ENCODE measurements around the gene ADAMTS17.
"Not testable (repeated sequence)": the region's sequence is repeated elsewhere in the genome, so short reads cannot be mapped to it uniquely, and the experiment has no call there.

Gene ADAMTS17

DNA sequence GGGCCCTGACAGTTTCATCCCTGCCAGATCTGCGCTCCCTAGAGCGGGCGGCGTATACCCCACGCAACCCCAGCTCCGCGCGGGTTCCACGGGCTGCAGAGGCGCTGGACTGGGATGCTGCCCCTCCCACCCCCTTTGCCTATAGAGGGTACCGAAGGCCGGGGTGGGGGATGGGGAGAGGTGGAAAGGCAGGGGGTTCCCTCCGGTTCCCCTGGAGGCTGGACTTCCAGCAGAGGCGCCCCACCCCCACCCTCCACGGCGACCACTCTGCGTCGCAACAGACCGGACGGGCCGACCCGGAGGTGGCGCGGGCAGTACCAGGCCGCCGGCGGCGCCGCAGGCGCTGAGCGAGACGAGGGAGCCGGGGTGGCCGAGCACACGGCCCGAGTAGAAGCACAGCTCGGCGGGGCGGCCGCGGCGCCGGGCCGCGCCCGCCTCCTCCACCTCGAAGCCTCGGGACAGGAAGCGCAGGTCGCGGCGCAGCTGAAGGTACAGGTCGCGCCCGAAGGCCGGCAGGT, 995 bp downstream of the ADAMTS17 start:
- peak; percentile 44 for DNase-seq

DNA sequence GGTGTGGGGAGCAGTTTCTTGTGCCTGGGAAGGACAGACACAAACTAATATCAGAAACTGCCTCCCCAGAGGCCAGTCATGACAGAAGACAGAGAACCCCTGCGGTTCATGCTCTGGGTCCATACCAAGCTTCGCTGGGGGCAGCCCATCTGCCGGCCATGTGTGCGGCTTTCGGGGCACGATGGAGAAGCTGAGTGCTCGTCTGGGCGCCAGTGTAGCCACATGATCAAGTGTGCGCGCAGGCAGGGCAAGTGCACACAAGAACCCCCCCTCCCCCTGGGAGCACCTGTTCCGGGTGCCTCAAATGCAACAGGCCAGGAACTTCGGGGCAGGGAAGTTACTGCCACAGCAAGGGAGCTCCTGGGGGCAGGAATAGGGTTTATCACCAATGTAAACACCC, 1.8 kb downstream of the ADAMTS17 start:
- DNase-seq = no peak

DNA sequence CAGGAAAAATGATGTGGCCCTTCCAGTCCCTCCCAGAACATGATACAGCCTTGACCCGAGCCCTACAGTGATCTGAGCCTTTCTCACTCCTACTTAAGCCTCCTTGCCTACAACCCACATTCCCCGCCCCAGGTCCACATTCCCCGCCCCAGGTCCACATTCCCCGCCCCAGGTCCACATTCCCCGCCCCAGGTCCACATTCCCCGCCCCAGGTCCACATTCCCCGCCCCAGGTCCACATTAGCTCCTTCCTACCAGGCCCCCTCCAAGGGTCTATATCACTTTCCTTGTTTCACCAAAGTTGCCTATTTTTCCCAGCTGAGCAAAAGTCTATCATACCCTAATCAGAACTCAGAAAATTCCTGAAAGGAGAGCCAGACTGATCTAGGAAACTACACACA, 2.3 kb downstream of the ADAMTS17 start:
- not testable (repeated sequence) for DNase-seq

DNA sequence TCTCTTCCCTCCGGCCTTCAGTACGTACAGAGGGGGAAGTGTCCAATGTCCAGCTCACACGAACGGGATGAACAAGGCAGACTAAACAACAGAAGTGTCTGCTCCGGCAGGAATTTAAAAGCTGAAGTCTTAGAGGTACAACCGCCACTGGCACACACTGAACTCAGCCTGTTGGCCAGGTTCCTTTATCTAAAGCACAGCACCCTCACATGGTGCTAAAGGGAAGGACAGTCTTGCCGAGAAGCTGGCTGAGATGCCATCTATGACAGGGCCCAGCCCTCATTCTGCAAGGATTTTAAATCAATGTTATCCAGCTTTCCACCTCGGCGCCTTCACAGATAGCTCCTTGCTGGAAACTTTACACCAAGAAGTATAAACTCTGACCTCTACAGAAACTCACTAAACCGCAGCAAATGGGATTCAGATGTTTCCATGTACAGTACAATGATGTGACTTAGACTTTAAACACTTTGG, 2.8 kb downstream of the ADAMTS17 start:
- DNase-seq = peak; percentile 37

DNA sequence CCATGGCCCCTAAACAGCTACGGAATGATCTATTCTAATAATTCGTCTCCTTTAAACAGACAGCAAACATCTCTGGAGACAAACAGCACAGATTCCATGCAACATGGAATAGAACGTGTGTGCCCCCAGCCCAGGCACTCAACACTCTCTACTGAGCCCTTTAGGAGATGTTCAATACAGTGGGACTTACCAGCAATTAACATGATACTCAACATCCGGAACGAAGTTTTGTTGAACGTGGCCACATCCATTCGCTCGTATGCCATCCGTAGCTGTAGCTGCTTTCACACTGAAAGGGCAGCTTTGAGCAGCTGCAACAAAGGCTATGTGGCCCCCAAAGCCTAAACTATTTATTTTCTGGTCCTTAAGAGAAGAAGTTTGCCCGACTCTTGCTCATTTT, 3.5 kb downstream of the ADAMTS17 start:
- DNase-seq = no peak

DNA sequence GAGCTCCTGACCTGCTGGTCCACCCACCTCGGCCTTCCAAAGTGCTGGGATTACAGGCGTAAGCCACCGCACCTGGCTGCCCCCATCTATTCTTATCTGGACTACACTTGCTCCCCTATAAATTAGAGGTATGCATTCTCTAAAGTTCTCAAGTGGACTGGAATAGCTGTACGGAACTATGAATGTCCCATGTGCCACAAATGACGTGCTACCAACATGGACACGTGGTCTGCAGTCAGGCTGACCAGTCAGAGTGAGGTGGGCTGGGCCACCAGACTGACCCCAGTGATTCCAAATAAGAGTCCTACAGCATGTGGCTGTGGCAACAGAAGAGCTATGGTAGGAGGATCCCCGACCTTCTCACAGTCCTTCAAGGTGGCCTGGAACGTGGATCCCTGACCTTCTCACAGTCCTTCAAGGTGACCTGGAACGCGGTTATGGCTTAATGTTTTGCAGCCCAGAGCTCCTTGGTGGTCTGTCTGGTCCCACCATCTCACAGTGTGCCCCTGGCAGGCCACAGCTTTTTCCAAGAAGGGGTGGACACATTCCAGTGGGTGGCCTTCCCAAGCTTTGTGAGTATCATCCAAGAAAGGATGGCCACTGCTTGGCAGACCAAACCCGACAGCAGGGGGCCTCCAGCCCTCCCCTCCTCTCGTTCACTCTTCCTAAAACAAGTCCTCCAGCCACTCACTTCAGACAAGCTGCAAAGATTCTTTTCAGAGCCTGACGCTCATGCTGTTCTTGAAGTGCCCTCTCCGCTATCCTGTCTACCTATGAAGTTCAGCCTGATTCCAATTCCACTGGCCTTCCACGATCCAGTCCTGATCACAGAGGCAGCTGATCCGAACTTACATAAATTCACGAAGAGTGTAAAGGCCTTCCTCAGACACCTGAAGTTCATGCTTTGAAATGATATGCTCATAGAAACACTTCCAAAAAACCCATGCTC, 4.4 kb downstream of the ADAMTS17 start:
- no peak for DNase-seq

DNA sequence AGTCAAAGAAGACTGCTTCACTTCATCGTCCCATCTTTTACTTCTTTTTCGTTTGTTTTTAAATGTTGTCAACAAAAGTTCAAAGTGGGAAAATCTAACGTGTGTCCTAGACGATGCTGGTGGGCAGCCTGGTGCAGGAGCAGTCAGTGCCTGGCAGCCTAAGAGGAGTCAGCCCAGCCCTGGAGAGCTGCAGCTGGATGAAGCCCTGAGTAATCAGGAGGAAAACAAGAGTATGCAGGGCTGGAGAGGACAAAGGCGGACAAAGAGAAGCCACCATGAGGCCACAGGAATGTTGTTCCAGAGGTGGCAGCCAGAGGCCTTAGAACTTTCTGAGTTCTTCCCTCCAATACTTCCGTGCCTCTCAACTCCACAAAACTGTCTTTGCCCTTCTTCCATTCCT, 5.7 kb downstream of the ADAMTS17 start:
- DNase-seq = no peak

DNA sequence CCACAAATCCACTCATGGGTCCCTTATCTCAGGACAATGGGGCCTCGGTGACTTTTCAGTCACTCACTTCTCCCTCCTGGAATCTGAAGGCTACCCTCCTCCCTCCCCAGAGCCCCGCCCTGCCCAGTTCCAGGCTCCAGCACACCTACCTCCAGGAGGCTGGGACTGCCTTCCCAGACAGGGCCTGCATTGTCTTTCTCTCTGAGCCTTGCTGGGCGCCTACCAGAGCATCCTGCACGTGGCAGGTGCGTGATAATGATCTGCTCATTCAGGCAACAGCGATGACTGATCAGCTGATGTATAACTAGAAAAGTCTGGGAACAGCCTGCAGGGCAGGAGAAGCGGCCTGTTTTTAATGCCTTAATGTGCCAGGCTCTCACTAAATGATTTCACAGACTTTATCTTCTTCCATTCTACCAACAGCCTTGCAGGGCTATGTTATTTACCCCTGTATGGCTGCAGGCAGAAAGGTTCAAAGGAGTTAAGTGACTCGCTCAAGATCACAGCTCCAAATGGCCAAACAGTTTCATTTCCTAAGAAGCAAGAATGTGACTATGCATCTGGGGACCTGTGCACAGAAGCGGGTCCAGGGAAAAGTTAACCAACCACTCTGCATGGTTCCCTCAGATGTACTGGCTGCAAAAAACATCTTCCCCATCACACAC, 6.3 kb downstream of the ADAMTS17 start:
- DNase-seq = no peak

DNA sequence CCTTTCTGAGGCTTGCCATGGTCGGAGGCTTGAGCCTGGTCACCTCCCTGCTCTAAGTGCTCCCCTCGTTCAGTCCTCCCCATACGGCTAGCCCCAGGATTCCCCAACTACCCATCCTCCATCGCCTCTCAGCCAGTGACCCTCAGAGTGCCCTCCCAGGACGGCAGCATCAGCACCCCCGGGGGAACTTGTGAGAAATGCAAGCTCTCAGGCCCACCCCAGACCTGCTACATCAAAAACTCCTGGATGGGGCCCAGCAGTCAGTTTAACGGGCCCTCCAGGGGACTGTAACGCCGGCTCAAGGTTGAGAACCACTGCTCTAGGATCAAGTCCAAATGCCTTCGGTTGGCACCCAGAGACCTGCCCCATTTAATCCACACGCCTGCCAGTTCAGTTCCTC, 6.9 kb downstream of the ADAMTS17 start:
- DNase-seq = no peak

DNA sequence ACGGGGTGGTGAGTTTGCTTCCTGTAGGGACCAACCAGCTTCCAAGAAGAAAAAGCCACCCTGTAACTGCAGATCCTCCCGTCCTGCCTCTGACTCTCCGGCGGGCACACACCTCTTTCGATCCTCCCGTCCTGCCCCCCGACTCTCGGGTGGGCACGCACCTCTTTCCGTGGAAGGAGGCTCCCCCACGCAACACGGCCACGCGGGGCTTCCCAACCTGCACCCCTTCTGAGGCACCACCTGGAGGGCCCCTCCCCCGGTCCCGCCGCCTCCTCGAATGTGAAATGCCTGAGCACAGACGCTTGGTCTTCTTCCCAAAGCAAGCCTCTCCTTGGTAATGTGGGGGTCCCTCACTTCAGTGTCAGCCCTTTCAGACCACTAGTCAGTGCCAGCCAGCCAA, 7.3 kb downstream of the ADAMTS17 start:
- no peak for DNase-seq

DNA sequence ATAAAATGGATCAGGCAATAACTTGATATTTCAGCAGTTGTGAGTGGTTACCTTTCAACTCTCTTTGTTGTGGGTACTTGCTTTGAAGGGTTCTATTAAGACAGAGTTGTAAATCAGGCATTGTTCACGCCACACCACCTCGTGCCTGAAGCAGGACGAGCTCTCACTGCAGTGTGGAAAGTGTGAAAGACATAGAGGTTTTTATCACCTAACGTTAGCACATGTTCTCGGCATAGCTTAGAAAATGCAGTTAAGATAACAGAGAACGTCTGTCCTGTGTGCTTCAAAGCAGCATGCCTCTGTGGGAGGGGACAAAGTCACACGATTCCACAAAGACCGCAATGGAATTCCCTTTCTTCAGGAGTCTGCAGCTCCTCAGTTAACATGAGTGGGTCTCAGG, 7.8 kb downstream of the ADAMTS17 start:
- no peak for DNase-seq

DNA sequence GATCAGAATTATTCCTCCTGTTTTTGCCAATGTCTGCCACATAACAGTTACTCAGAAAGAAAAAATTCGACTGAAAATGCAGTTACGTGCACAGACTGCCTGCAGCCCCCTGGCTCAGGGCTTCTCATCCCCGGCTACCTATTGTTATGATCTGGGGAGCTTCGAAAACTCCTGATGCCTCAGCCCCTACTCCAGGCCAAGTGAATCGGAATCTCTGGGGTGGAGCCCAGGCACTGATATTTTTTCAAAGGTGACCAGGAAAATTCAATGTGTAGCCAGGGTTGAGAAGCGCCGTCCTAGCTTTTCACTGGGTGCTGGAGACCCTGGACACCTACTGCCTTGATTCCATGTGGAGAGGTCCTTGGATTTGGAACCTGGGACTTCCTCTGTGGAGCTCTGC, 8.5 kb downstream of the ADAMTS17 start:
- no peak for DNase-seq

DNA sequence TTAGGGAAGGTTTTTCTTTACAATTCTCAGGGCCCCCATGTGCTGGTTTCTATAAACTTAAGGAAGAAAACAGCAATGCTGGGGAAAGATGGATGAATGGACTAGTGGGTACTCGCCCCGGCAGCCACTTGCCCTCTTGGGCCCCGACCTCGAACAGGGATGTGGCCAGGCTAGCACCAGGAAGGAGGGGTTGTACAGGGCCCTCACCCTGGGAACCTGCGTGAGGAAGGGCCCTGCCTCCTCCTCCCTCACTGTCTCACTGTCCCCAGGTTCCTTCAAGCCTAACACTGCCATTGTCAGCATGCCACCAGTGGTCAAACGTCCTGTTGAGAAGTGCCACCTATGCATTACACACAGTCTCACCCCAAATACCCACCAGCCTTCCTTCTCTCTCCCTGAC, 9.1 kb downstream of the ADAMTS17 start:
- DNase-seq = no peak

DNA sequence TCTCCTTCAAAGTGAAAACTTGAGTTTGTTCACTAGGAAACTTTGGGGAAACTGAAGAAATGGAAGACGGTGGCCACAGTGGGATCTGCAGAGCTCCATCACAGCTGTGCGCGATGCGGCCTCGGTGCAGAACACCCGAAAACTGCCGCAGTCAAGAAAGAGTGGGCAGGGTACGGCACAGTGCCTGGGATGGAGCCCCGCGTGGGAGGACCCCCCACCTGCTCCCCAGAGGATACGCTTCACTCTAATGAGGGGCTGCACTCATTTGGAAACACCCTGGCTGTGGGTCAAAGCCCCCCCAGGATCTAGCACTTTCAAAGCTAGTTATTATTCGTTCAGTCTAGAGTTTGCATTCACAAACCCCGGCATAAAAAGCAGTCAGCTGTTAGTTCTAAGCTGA, 9.5 kb downstream of the ADAMTS17 start:
- DNase-seq = no peak

DNA sequence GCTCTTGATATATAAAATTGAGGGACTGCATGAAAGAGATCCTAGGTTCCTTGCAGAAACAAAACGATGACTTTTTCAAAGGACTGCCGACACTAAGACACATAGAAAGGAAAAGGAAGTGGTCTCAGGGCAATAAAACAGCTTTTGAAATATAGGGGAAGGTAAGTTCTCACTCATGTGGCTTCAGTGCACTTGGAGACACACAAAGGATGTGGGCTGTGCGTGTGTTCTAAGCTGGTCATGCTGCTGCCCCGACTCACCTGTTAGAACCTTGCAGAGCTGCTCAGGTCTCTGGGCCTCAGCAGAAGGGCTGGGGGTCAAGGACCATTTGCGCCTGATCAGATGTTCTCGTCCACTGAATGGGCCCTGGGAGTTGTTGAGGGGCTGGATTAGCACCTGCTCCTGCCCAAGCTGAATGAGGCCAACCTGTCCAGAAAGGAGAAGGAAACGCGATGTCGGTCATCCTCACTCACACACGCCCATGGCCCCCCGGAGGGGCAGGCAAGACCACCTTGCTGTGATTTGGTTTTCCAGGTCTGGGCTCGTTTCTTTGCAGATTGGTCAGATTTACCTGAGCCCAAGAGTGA, 11.1 kb downstream of the ADAMTS17 start:
- DNase-seq = no peak

DNA sequence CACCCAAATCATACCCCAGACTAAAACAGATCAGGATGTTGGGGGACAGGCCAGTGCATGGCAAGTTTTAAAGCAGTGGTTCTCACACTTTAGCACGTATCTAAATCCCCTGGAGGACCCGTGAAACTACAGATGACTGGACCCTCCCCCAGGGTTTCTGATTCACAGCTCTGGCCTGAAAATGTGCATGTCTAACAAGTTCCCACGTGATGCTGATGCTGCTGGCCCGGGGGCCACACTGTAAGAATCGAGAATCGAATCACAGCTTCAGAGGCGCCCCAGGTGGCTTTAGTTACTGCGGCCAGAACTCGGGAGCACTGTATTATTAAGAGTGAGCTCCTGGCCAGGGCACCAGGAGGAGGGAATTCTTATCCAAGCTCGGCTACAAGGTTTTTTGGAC, 11.6 kb downstream of the ADAMTS17 start:
- DNase-seq = no peak

DNA sequence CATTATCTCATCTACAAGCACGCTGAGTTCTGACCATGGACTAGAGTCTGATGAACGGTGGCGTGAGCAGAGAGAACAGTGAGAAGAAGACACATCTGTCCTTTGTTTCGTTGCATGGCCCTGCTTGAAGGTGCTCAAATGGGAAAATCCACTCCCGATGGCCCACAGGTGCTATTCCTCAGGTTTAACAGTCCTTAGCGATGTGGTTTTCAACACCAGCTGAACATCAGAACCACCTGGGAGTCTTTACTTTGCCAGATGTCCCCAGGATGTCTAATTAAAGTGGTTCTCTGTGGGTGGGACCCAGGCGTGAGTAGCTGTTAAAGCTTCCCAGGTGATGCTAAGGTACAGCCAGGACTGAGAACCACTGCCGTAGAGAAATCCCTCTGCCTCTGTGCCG, 13.0 kb downstream of the ADAMTS17 start:
- no peak for DNase-seq

DNA sequence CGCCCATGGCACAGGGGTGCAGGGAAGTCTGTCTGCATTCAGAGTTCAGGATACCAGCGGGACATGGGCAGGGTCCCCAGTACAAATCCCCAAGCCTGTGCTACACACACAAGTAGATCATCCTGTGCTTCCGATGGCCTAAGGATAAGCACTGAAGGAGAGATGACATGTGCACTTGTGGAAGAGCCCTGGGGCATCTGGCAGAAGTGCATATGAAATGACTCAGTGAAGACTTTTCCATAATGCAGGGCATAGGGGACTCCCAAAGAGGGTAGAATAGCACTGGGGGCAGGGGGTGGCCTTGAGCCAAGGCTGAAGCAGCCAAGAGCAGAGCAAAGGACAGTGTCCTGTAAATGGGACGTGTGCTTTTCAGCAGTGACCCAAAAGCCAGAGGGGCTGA, 22.9 kb downstream of the ADAMTS17 start:
- no peak for DNase-seq

DNA sequence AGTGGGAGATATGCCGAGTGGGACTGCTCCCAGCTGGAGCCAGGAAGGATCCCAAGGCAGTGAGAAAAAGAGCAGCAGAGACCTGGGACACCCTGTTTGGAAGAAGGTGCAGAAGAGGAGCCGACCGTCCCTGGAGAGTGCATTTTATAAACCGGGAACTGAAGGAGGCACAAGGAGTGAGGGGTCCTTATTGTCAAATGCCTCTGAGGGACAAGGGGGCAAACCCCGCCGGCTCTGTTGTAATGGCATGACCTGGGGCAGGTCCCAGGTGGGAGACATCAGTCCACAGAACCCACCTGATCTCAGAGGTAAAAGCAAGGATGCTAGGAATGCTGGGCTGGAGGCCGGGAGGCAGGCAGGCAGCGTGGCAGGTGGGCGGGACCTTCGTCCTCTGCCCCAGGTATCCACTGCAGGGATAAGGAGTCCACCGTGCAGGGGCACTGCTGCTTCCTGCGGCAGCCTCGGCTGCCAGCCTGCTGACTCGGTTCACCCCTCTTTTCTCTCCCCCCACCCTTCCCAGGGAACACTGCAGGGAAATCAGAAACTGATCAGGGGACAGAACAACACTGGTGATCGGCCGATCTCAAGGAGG, 26.9 kb downstream of the ADAMTS17 start:
- no peak for DNase-seq

DNA sequence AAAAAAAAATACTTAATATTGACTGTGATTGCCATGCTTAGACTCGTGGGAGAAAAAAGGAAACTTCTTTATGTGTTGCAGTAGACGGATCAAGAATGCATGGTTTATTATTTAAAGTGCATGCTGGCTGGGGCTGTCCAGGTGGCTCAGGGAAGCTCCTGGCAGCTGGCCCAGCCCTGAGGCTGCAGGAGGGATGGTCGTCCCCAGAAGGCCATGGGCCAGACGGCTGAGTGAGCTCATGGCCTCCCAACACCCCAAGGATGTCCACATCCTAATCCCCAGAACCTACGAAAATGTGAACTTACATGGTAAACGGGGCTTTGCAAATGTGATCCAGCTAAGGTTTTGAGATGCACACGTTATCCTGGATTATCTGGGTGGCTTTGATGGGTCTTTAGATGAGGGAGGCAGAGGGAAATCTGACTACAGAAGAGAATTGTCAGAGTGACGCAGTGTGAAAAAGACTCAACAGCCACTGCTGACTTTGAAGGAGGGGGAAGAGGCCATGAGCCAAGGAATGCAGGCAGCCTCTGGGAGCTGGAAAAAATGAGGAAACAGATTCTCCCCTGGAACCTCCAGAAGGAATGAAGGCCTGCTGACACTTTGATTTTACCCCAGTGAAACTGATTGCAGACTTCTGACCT, 29.8 kb downstream of the ADAMTS17 start:
- no peak for DNase-seq

DNA sequence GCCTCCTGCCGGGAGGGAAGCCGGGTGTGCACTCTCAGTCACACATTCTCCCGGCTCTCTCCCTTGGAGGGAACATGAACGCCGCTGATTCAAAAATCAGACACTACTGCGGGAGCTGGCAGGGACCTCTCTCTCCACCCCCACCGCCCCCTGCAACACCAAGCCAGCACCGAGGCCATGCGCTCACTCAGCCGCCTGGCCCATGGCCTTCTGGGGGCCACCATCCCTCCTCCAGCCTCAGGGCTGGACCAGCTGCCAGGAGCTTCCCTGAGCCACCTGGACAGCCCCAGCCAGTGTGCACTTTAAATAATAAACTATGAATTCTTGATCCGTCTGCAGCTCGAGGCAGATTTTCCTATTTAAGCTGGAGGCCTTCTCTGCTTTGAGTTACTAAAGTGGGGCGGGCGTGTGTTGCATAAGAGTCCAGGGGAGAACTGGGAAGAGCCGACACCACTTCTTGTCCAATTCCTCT, 30.6 kb downstream of the ADAMTS17 start:
- DNase-seq = no peak

DNA sequence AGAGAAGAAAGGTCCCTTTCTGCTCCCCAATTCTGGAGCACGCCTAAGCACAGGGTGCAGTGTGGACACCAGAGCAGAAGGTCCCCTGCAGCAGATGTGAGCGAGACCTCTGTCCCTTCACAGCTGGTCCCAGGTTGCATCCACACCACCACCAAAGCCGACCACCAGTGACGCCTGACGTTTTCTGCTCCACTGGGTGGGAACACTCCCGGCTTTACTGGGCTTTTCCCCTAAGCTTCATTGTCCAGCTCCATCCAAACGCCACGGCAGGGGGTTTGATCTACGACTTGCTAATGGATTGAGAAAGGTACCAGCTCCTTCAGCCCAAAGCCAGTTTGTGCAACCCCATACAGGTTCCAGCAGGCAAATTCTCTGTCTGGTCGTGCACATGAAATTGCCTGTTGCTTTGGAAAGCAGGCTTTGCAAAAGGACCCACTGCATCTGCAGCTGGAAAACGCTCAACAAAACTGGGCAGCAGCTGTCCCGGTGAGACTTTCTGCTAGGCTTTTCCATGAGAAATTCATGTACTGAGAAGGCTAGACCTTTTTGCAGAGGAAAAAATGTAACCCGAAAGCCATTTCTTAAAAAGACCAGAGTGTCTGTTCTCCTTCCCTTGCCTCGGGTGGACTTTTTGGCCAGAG, 31.1 kb downstream of the ADAMTS17 start:
- no peak for DNase-seq
